Endothelial cell of hepatic sinusoid (primary cell): ENCODE data around the gene AQP6.

ENCODE experiments used
- in situ Hi-C: cut with HindIII; loops from 2 replicates; pipeline ENCODE4 v1.10.0; 2017; ENCODE audit warnings: low sequenced_read_pairs

The AQP6 gene

GRCh38 chr12:49942512-49942893 lies 30.2 kb upstream of the AQP6 start:
- in situ Hi-C loops: loop anchor here (5.0 kb wide), 2 partner anchors 65 to 75 kb away; no protein-coding TSS in a partner anchor

GRCh38 chr12:49942921-49943624 lies 29.7 kb upstream of the AQP6 start:
- in situ Hi-C loops: loop anchor here (5.0 kb wide), 2 partner anchors 64 to 76 kb away; no protein-coding TSS in a partner anchor

- in situ Hi-C loops: loop anchor here (5.0 kb wide), 2 partner anchors 64 to 76 kb away; no protein-coding TSS in a partner anchor
Measured at GRCh38 chr12:49943625-49943960, 29.2 kb upstream of the AQP6 start.

- in situ Hi-C loops: loop anchor here (5.0 kb wide), 2 partner anchors 63 to 77 kb away; no protein-coding TSS in a partner anchor
Measured at GRCh38 chr12:49944046-49944445, 28.7 kb upstream of the AQP6 start.

GRCh38 chr12:49944718-49945117 lies 28.0 kb upstream of the AQP6 start:
- in situ Hi-C loops: loop anchor here (5.0 kb wide), 2 partner anchors 63 to 77 kb away; no protein-coding TSS in a partner anchor

GRCh38 chr12:49945394-49946080 lies 27.2 kb upstream of the AQP6 start:
- in situ Hi-C loops: no loop called here

GRCh38 chr12:49946086-49946485 lies 26.7 kb upstream of the AQP6 start:
- in situ Hi-C loops: no loop called here

GRCh38 chr12:49946497-49946896 lies 26.2 kb upstream of the AQP6 start:
- in situ Hi-C loops: no loop called here

GRCh38 chr12:49947593-49948226 lies 25.0 kb upstream of the AQP6 start:
- in situ Hi-C loops: no loop called here

- in situ Hi-C loops: no loop called here
Measured at GRCh38 chr12:49948866-49949845, 23.6 kb upstream of the AQP6 start.

- in situ Hi-C loops: loop anchor here (5.0 kb wide), 1 partner anchor 58 kb away; no protein-coding TSS in a partner anchor
Measured at GRCh38 chr12:49949866-49950265, 22.9 kb upstream of the AQP6 start.

GRCh38 chr12:49950273-49951251 lies 22.2 kb upstream of the AQP6 start, which contains the start of gene AQP2:
Gene AQP2 (plus strand): TSS chr12:49950737. CDS start chr12:49950831, 94 bp downstream.
- in situ Hi-C loops: loop anchor here (5.0 kb wide), 1 partner anchor 58 kb away; no protein-coding TSS in a partner anchor

- in situ Hi-C loops: loop anchor here (5.0 kb wide), 1 partner anchor 59 kb away; no protein-coding TSS in a partner anchor
Measured at GRCh38 chr12:49951411-49952240, 21.1 kb upstream of the AQP6 start.

- in situ Hi-C loops: loop anchor here (5.0 kb wide), 1 partner anchor 60 kb away; no protein-coding TSS in a partner anchor
Measured at GRCh38 chr12:49952391-49953055, 20.2 kb upstream of the AQP6 start.

- in situ Hi-C loops: loop anchor here (5.0 kb wide), 1 partner anchor 61 kb away; no protein-coding TSS in a partner anchor
Measured at GRCh38 chr12:49953151-49953550, 19.6 kb upstream of the AQP6 start.

- in situ Hi-C loops: loop anchor here (5.0 kb wide), 1 partner anchor 62 kb away; no protein-coding TSS in a partner anchor
Measured at GRCh38 chr12:49953961-49954846, 18.5 kb upstream of the AQP6 start.
